Measurements from ENCODE around the gene GTSF1L. TPM values are rescaled to one million over a fixed set of nuclear protein-coding genes. Genes with fewer than 3 reads are reported as not detected.
"Not testable (repeated sequence)": the region's sequence is repeated elsewhere in the genome, so short reads cannot be mapped to it uniquely, and the experiment has no call there.

The GTSF1L gene
- not detected for polyA plus RNA-seq (ENCODE audit: insufficient read length)
- long read RNA-seq, donor 1: 0 reads
- long read RNA-seq, donor 2: 0 reads
- long read RNA-seq, donor 3: 0 reads
- long read RNA-seq, donor 4: 0 reads
- long read RNA-seq, donor 5: 0 reads
- long read RNA-seq, donor 6: 0 reads
- long read RNA-seq, donor 7: 0 reads
- long read RNA-seq, donor 8: 0 reads

- no peak for DNase-seq
Observed at GRCh38 chr20:43726811-43727338, at the start of gene GTSF1L. Gene GTSF1L (minus strand): TSS chr20:43727002. CDS start chr20:43726694, 308 bp downstream.

- no peak for DNase-seq
Observed at GRCh38 chr20:43774754-43775153, 48.0 kb upstream of the GTSF1L start.

- DNase-seq: no peak
Observed at GRCh38 chr20:43771503-43772190, 44.8 kb upstream of the GTSF1L start.

- no peak for DNase-seq
Observed at GRCh38 chr20:43770342-43770741, 43.5 kb upstream of the GTSF1L start.

- no peak for DNase-seq
Observed at GRCh38 chr20:43767686-43768474, 41.1 kb upstream of the GTSF1L start.

- no peak for DNase-seq
Observed at GRCh38 chr20:43766917-43767316, 40.1 kb upstream of the GTSF1L start.

GRCh38 chr20:43766385-43766784, 39.6 kb upstream of the GTSF1L start:
- DNase-seq: no peak

GRCh38 chr20:43765916-43766315, 39.1 kb upstream of the GTSF1L start:
- DNase-seq: no peak

- DNase-seq: no peak
Observed at GRCh38 chr20:43762911-43763310, 36.1 kb upstream of the GTSF1L start.

- no peak for DNase-seq
Observed at GRCh38 chr20:43761386-43762340, 34.9 kb upstream of the GTSF1L start.

GRCh38 chr20:43757888-43758287, 31.1 kb upstream of the GTSF1L start:
- not testable (repeated sequence) for DNase-seq

- no peak for DNase-seq
Observed at GRCh38 chr20:43755851-43756250, 29.0 kb upstream of the GTSF1L start.

- no peak for DNase-seq
Observed at GRCh38 chr20:43755390-43755789, 28.6 kb upstream of the GTSF1L start.

- no peak for DNase-seq
Observed at GRCh38 chr20:43752561-43753301, 25.9 kb upstream of the GTSF1L start.

GRCh38 chr20:43752051-43752360, 25.2 kb upstream of the GTSF1L start:
- no peak for DNase-seq

GRCh38 chr20:43751167-43752050, 24.6 kb upstream of the GTSF1L start:
- no peak for DNase-seq

GRCh38 chr20:43750774-43751166, 24.0 kb upstream of the GTSF1L start:
- DNase-seq: no peak

- peak; percentile 45 for DNase-seq
Observed at GRCh38 chr20:43749734-43750294, 23.0 kb upstream of the GTSF1L start.

GRCh38 chr20:43748274-43748673, 21.5 kb upstream of the GTSF1L start:
- no peak for DNase-seq
